ENCODE results near the gene NOTCH2.

DNA sequence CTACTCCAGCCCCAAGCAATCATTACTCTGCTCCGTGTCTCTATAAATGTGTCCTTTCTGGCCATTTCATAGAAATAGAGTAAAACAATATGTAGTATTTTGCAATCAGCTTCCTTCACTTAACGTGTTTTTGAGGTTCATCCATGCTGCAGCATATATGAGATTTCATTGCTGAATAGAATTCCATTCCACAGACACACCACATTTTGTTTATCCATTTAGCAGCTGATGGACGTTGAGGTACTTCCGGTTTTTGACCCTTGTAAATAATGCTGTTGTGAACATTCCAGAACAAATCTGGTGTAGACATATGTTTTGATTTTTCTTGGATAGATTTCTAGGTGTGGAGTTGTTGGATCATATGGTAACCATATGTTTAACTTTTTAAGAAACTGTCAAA is 203.8 kb downstream of the NOTCH2 start:
- TF ChIP-seq, protein P1, sequence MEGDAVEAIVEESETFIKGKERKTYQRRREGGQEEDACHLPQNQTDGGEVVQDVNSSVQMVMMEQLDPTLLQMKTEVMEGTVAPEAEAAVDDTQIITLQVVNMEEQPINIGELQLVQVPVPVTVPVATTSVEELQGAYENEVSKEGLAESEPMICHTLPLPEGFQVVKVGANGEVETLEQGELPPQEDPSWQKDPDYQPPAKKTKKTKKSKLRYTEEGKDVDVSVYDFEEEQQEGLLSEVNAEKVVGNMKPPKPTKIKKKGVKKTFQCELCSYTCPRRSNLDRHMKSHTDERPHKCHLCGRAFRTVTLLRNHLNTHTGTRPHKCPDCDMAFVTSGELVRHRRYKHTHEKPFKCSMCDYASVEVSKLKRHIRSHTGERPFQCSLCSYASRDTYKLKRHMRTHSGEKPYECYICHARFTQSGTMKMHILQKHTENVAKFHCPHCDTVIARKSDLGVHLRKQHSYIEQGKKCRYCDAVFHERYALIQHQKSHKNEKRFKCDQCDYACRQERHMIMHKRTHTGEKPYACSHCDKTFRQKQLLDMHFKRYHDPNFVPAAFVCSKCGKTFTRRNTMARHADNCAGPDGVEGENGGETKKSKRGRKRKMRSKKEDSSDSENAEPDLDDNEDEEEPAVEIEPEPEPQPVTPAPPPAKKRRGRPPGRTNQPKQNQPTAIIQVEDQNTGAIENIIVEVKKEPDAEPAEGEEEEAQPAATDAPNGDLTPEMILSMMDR (IDR thresholded peaks at IDR 0.05): no peak
- TF ChIP-seq POLR2A (IDR thresholded peaks at IDR 0.05): no peak

All from vagina (tissue), 2 donors.